Panc1 (cell line): Measurements from ENCODE around the gene THRB.

Experiments used
- CTCF ChIP-seq: fragments of 450-650 bp; IDR thresholded peaks from 2 replicates; pipeline ENCODE4 v1.5.1; 2017; ENCODE audit warnings: mild to moderate bottlenecking
- REST ChIP-seq, 2 experiments: IDR thresholded peaks; 2 replicates each; pipeline ENCODE4 v1.6.1; 2011 to 2012; ENCODE audit warnings: low read depth in 2 of 2, control low read depth in 1 of 2, low read length in 1 of 2, mild to moderate bottlenecking in 1 of 2, moderate library complexity in 1 of 2; ENCODE audit not compliant: insufficient read depth in 1 of 2
- TCF7L2 ChIP-seq: IDR thresholded peaks from 2 replicates; pipeline ENCODE4 v1.6.1; 2011; ENCODE audit warnings: mild to moderate bottlenecking, low read depth, low read length, inconsistent platforms

GRCh38 chr3:24457719-24458118 lies 36.9 kb downstream of the THRB start:
- TF ChIP-seq CTCF: no peak
- no peak for TF ChIP-seq TCF7L2
- no peak for TF ChIP-seq REST (IDR thresholded peaks at IDR 0.05; ENCODE audit: insufficient read depth in 1 of 2, low read depth in 2 of 2, low read length in 1 of 2)
